ENCODE measurements around the gene CDHR2. TPM values are rescaled to one million over a fixed set of nuclear protein-coding genes. Genes with fewer than 3 reads are reported as not detected.

CDHR2 gene
- total RNA-seq, 1 experiment from 2014 or later, result 0.10 TPM

- Histone ChIP-seq H3K27me3 (ENCODE audit: insufficient read depth, low read length) (no peaks in the 10 kb centered on the region), H3K4me3 (replicated peaks in 1 of 2; ENCODE audit: low read depth in 1 of 2, low read length in 2 of 2) (no peak overlapping the region), H3K36me3 (ENCODE audit: control insufficient read depth in 1 of 2, insufficient read depth in 2 of 2, low read length in 2 of 2) (peaks cover 35 to 50% of the 10 kb centered on the region in 2 experiments), H2AFZ (ENCODE audit: low read depth, low read length, poor library complexity, severe bottlenecking) (no peak overlapping the region), H3K4me1 (ENCODE audit: control insufficient read depth in 1 of 2, insufficient read depth in 2 of 2, low read length in 2 of 2) (peaks cover 0 to 10% of the 10 kb centered on the region in 2 experiments; a peak in 2 of 4 replicates), H3K4me2 (ENCODE audit: low read length) (no peak overlapping the region), H4K20me1 (ENCODE audit: insufficient read depth) (no peaks in the 10 kb centered on the region), H3K27ac (ENCODE audit: low read depth, low read length) (no peak overlapping the region), H3K9me3 (ENCODE audit: control insufficient read depth in 1 of 2, insufficient read depth in 1 of 2, low read depth in 1 of 2, low read length in 2 of 2) (no peaks in the 10 kb centered on the region), H3K9me2 (ENCODE audit: insufficient read depth) (no peaks in the 10 kb centered on the region), H3K79me2 (ENCODE audit: insufficient read depth, low read length) (no peaks in the 10 kb centered on the region), H3K9ac (ENCODE audit: low read length) (no peak overlapping the region)
- intact Hi-C loops (cut with micrococcal nuclease), result no loop called here
- DNase-seq (ENCODE audit: low read depth, low spot score), result no peak
- no peak for ATAC-seq
- BruUV-seq (replicated peaks), result TSS peak; percentile 7
- CTCF ChIA-PET, result no interaction called here
- POLR2A ChIA-PET, result no interaction called here
- TF ChIP-seq SRF (IDR thresholded peaks at IDR 0.05; ENCODE audit: low read depth), result no peak
- no peak for TF ChIP-seq CEBPB (IDR thresholded peaks at IDR 0.05; ENCODE audit: low read depth)
- no peak for TF ChIP-seq SP1 (IDR thresholded peaks at IDR 0.05; ENCODE audit: low read depth)
- no peak for TF ChIP-seq EZH2phosphoT487 (IDR thresholded peaks at IDR 0.05; ENCODE audit: borderline replicate concordance)
- TF ChIP-seq ZBTB33 (IDR thresholded peaks at IDR 0.05; ENCODE audit: extremely low read depth, insufficient replicate concordance, low read length), result no peak
- TF ChIP-seq SIN3A (IDR thresholded peaks at IDR 0.05; ENCODE audit: low read depth), result no peak
- TF ChIP-seq MAX (IDR thresholded peaks at IDR 0.05), result no peak
- no peak for TF ChIP-seq ZFX (IDR thresholded peaks at IDR 0.05)
- no peak for TF ChIP-seq ELF1 (IDR thresholded peaks at IDR 0.05; ENCODE audit: borderline replicate concordance, low read depth)
- no peak for TF ChIP-seq TCF7L2 (IDR thresholded peaks at IDR 0.05; ENCODE audit: borderline replicate concordance, extremely low read depth, insufficient read depth, insufficient read length)
- TF ChIP-seq JUND (IDR thresholded peaks at IDR 0.05), result no peak
- no peak for TF ChIP-seq FOSL1 (IDR thresholded peaks at IDR 0.05; ENCODE audit: low read depth)
- no peak for TF ChIP-seq POLR2AphosphoS5 (IDR thresholded peaks at IDR 0.05; ENCODE audit: low read depth, low read length)
- no peak for TF ChIP-seq CTCF (IDR thresholded peaks at IDR 0.05 in 2 of 3, conservative IDR thresholded peaks at IDR 0.05 in 1 of 3; ENCODE audit: borderline replicate concordance in 1 of 3, insufficient read depth in 1 of 3, low read depth in 2 of 3, low read length in 2 of 3)
- TF ChIP-seq POLR2A (IDR thresholded peaks at IDR 0.05; ENCODE audit: borderline replicate concordance, extremely low read depth, insufficient read depth, insufficient read length), result no peak
- TF ChIP-seq ZNF274 (IDR thresholded peaks at IDR 0.05; ENCODE audit: low read depth, low read length), result no peak
- no peak for TF ChIP-seq YY1 (IDR thresholded peaks at IDR 0.05; ENCODE audit: extremely low read depth, insufficient replicate concordance, low read depth, low read length)
- RAD21 ChIA-PET (ENCODE audit: low non-redundant PET in 1 of 2, low total read pairs in 2 of 2, uncharacterized antibody in 2 of 2, unreplicated experiment in 2 of 2), result no interaction called here
Measured at GRCh38 chr5:176500511-176500910, 48.6 kb upstream of the CDHR2 start.

Data from HCT116 (cell line).